HG03064 (cell line): ENCODE results near the gene PSME4.
"Not testable (repeated sequence)": the region's sequence is repeated elsewhere in the genome, so short reads cannot be mapped to it uniquely, and the experiment has no call there.

Experiments
- ATAC-seq: cut with Tn5 transposase; IDR thresholded peaks from one replicate; pipeline ENCODE4 v1.9.1; 2021; ENCODE audit warnings: low read depth; ENCODE audit not compliant: unreplicated experiment

The PSME4 gene

GRCh38 chr2:53969285-53969967, 1.4 kb downstream of the PSME4 start:
- no peak for ATAC-seq

- ATAC-seq, result no peak
Observed at GRCh38 chr2:53964987-53965687, 5.7 kb downstream of the PSME4 start.

GRCh38 chr2:53964257-53964952, 6.4 kb downstream of the PSME4 start:
- ATAC-seq, result no peak

- ATAC-seq, result not testable (repeated sequence)
Observed at GRCh38 chr2:53961478-53962216, 9.1 kb downstream of the PSME4 start.

GRCh38 chr2:53960476-53960875, 10.3 kb downstream of the PSME4 start:
- no peak for ATAC-seq

GRCh38 chr2:53958443-53958842, 12.3 kb downstream of the PSME4 start:
- ATAC-seq, result no peak

GRCh38 chr2:53952519-53952918, 18.3 kb downstream of the PSME4 start:
- ATAC-seq, result no peak

GRCh38 chr2:53949457-53949856, 21.3 kb downstream of the PSME4 start:
- no peak for ATAC-seq

GRCh38 chr2:53945538-53945937, 25.3 kb downstream of the PSME4 start:
- no peak for ATAC-seq

GRCh38 chr2:53944542-53944941, 26.3 kb downstream of the PSME4 start:
- ATAC-seq, result no peak

GRCh38 chr2:53942280-53942679, 28.5 kb downstream of the PSME4 start:
- ATAC-seq, result no peak

- ATAC-seq, result no peak
Observed at GRCh38 chr2:53941749-53942148, 29.0 kb downstream of the PSME4 start.

- no peak for ATAC-seq
Observed at GRCh38 chr2:53939656-53940055, 31.1 kb downstream of the PSME4 start.

- ATAC-seq, result no peak
Observed at GRCh38 chr2:53938904-53939303, 31.9 kb downstream of the PSME4 start.

GRCh38 chr2:53933329-53933728, 37.5 kb downstream of the PSME4 start:
- ATAC-seq, result no peak

GRCh38 chr2:53926321-53926720, 44.5 kb downstream of the PSME4 start:
- not testable (repeated sequence) for ATAC-seq

GRCh38 chr2:53913721-53914120, 57.1 kb downstream of the PSME4 start:
- peak; percentile 73 for ATAC-seq

GRCh38 chr2:53911434-53912189, 59.2 kb downstream of the PSME4 start:
- ATAC-seq, result no peak

GRCh38 chr2:53907582-53907981, 63.2 kb downstream of the PSME4 start:
- ATAC-seq, result no peak

GRCh38 chr2:53905396-53905795, 65.4 kb downstream of the PSME4 start:
- no peak for ATAC-seq
